Measurements from ENCODE around the gene CLCN7.

- TF ChIP-seq CTCF (IDR thresholded peaks at IDR 0.05; ENCODE audit: poor library complexity, severe bottlenecking), result no peak
- TF ChIP-seq EP300 (conservative IDR thresholded peaks at IDR 0.05; ENCODE audit: poor library complexity, severe bottlenecking), result no peak
- no peak for TF ChIP-seq POLR2AphosphoS5 (IDR thresholded peaks at IDR 0.05)
Observed at GRCh38 chr16:1494711-1495110, 19.9 kb upstream of the CLCN7 start.
